GM21423 (cell line): ENCODE data around the gene BMPR1B.
A peak's percentile ranks its signal among the peaks of the same experiment; 100 is the strongest.
"Not testable (repeated sequence)": the region's sequence is repeated elsewhere in the genome, so short reads cannot be mapped to it uniquely, and the experiment has no call there.

Experiments
- ATAC-seq: cut with Tn5 transposase; IDR thresholded peaks from one replicate; pipeline ENCODE4 v1.9.1; 2021; ENCODE audit warnings: mild to moderate bottlenecking, moderate library complexity; ENCODE audit not compliant: unreplicated experiment

The BMPR1B gene

DNA sequence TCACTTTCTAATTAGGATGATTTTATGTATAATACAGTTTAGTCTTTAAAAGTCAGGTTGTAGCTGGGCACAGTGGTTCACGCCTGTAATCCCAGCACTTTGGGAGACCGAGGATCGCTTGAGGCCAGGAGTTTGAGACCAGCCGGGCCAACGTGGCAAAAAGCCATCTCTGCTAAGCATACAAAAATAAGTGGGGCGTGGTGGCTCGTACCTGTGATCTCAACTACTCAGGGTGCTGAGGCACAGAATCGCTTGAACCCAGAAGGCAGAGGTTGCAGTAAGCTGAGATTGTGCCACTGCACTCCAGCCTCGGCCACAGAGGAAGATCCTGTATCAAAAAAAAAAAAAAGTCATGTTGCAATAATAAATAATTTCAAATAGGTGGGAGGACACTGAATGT is 364.2 kb downstream of the BMPR1B start:
- no peak for ATAC-seq

DNA sequence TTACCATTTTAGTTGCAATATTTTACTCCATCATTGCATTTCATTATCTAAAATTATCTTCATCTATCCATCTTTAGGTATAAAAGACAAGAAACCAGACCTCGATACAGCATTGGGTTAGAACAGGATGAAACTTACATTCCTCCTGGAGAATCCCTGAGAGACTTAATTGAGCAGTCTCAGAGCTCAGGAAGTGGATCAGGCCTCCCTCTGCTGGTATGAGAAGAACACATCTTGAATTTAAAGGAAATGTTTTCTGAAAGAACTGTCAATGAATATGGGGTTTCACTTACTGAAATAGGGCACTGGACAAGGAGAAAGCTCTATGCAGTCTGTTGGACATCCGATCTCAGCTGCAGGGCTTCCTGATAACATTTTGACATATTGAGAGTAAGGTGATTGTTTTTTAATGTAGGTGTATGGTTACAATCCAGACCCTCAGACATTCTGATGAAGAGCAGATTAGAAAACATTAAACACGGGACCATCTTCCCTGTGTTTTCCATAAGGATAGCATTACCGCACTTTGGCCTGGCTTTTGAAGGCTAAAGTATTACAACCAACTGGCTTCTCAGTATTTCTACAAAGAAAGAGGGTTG is 367.2 kb downstream of the BMPR1B start:
- no peak for ATAC-seq

DNA sequence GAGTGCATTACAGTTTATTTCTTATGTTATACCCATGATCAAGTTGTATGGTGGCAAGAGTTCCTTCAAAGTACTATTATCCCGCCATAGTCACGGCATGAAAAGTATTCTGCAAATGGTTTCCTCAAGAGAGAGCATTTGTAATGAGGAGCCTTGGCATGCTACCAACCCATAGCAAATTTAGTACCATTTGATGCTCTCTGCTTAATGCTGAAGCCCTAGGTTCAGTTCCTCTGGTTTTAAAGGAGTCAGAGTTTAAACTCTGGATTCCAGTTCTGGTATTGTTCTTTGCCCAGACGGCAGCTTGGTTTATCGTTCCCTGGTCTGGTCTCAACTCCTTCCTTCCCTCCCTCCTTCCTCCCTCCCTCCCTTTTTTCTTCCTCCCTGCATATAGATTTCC is 371.3 kb downstream of the BMPR1B start:
- ATAC-seq = no peak

DNA sequence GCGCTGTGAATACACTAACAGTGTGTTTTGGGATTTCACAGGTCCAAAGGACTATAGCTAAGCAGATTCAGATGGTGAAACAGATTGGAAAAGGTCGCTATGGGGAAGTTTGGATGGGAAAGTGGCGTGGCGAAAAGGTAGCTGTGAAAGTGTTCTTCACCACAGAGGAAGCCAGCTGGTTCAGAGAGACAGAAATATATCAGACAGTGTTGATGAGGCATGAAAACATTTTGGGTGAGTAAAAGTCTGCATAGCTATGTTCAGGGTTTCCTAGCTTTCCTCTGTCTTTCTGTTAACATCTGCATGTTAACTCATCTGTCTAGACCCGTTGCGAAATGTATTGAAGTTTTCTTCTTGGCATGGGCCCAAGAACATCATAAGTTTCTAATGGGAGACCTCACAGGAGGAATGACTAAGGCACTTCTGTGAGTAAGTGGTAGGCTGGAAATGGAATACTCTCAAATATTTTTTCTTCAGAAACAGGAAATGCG is 372.1 kb downstream of the BMPR1B start:
- ATAC-seq = no peak

DNA sequence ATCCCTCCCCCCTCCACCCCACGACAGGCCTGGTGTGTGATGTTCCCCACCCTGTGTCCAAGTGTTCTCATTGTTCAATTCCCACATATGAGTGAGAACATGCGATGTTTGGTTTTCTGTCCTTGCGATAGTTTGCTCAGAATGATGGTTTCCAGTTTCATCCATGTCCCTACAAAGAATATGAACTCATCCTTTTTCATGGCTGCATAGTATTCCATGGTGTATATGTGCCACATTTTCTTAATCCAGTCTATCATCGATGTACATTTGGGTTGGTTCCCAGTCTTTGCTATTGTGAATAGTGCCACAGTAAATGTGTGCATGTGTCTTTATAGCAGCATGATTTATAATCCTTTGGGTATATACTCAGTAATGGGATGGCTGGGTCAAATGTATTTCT is 376.3 kb downstream of the BMPR1B start:
- not testable (repeated sequence) for ATAC-seq

DNA sequence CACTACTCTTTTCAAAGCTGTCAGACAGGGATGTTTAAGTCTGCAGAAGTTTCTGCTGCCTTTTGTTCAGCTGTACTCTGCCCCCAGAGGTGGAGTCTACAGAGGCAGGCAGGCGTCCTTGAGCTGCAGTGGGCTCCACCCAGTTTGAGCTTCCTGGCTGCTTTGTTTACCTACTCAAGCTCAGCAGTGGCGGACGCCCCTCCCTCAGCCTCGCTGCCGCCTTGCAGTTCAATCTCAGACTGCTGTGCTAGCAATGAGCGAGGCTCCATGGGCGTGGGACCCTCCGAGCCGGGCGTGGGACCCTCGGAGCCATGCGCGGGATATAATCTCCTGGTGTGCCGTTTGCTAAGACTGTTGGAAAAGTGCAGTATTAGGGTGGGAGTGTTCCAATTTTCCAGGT is 381.7 kb downstream of the BMPR1B start:
- not testable (repeated sequence) for ATAC-seq

DNA sequence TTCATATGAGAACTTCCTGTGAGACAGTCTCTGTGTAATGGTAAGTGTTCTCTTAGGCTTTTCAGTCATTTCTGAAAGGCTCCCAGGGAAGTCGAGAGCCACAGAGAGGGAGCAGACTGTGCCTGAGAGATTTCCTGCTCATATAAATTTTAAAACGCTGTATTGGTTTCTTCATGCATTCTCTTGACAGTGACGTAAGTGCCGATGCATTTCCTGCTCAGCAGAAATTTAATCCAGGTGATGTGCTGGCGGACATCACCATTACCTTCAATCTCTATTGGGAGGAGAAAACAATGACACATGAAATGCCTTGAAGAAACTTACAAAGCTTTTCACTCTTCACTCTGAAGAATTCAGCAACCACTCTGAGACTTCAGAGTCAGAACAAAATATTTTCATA is 383.6 kb downstream of the BMPR1B start:
- ATAC-seq = no peak

DNA sequence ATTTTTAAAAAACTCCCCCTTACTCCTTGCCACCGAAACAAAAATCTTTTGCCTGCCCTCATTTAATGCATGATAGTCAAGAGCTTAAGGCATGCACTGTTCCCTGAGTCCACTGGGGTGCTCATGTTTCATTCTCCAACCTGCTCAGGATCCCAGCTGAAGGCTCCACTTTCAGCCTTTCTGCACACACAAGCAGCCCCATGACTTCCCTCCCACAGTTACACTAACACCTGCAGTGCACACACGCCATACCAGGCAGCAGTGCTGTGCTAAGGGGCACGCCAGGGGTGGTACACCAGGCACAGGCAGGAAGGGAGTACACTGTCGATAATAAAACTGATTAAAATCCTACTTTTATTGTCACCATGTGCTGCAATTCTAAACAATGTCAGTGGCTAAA is 385.2 kb downstream of the BMPR1B start:
- no peak for ATAC-seq

DNA sequence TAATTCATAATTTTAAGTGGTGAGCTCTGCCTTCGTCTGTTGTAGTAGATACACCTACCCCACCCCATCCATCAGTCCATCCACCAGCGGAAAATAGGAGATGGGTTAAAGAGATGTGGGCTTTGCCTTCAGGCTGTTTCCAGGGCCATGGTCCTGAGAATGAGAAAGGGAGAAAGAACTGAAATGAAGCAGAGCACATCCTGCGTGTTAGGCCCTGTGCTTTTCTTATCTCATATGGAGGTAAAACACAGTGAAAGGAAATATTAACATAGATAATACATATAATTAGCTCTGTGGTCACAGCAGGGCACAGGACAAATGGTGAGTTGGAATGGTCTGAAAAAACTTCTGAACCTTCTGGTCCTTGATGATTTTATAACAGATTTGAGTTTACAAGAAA is 393.5 kb downstream of the BMPR1B start:
- no peak for ATAC-seq

DNA sequence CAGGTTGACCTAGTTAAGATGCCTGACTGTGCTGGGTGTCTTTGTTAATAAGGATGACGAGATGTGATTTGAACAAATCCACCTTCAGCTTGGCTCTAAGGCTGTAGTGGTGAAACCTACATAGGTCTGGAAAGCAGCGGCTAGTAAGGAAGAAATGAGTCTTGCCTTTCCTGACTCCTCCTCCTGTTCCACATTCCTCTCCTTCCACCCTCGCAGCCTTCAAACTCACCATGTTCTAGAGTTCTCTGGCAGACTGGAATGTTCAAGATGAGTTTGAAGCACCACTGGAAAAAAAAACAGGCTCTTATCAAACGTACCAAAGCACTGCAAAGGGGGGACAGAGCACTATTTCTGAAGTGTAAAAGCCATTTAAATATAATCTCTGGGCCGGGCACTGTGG is 395.4 kb downstream of the BMPR1B start:
- no peak for ATAC-seq

DNA sequence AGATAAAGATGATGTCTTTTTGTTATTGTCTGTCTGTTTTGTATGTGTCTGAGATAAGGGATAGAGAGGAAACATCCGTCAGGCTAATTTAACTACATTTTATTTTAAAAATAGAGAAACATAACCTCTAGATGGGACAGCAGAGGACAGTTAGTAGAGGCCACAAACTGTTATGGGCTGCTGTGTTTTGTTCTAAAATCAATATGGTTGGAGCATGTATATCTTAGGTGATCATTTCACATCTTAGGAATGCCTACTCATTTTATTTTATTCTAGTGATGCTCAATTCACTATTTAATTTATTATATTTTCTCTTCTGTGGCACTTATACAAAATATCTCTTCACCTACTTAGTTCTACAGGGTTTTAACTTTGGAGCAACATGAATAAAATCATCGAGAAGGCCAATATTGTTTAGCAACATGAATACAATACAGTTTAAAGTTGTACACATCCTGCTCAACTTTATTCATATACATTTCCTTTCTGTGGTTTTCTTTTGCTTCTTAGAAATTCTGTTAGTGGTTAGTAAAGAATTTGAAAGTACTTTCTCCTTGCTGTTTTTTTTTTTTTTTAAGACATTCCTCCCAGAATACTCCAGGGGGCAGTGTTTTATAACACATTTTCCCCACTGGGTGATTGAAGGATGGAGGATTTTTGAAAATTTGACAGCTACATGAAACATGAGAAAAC is 398.1 kb downstream of the BMPR1B start:
- no peak for ATAC-seq

DNA sequence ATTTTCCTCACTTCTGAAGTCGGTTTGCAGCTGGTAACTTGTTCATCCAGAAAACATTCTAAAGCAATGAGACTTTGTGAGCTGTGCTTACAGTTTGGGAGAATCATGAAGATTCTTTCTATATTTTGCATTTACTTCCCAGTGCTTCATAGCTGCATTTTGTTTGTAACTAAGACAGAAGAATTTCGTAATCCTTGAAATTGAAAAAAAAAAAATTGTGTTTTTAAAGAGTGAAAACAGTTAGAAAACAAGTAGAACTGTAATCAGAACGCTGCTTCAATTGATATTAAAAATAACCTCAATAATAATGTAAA is 398.7 kb downstream of the BMPR1B start:
- no peak for ATAC-seq

DNA sequence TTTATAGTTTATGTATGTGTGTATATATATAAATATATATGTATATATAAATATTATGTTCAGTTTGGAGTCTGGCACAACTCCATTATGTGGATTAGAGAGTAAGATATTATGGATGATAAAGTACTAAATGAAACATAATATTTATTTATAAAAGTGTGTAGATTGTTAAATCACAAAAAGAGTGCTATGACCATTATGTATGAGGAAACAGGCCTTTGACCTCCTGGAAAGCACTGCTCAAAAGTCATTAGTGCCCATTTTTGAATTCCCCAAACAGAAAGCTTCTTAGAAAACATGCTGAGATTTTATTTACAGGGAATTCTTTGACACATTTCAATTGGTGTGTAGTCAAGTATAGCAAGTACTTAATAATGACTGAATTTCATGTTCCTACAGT is 399.8 kb downstream of the BMPR1B start:
- no peak for ATAC-seq

DNA sequence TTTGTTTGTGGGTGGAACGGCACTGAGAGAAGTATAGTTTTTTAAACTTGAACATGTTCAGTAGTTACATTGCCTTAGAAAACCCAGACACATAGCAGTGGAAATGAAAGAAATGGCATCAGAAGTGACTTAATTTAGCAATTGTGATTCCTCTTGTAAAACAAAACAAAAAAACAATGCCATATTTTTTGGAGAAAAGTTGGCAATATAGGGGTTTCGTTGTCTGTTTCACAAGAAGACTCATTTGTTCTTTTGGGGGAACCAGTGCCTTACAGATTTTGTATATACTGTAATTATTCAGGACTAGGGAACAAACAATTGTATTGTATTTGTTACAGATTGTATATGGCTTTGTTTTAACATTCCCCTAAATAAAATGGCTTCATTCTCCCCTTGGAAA is 400.3 kb downstream of the BMPR1B start:
- no peak for ATAC-seq

DNA sequence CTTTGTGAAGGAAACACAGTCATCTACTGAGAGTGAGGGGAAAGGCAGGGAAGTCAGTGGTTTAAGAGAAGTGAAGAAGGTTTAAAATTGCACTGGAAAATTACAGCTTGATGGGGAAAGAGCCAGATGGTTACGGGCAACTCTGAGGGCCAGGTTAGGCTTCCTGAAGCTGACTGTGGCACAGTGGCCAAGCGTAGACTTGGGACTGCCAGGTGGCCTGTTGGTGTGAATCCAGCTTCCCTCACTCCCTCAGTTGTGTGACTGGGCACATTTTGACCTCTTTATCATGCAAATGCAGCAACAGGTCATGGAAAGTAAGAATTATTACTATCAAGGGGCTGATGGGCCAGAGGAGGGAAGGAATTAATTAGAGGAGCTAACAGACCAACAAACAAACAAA is 400.9 kb downstream of the BMPR1B start:
- no peak for ATAC-seq

DNA sequence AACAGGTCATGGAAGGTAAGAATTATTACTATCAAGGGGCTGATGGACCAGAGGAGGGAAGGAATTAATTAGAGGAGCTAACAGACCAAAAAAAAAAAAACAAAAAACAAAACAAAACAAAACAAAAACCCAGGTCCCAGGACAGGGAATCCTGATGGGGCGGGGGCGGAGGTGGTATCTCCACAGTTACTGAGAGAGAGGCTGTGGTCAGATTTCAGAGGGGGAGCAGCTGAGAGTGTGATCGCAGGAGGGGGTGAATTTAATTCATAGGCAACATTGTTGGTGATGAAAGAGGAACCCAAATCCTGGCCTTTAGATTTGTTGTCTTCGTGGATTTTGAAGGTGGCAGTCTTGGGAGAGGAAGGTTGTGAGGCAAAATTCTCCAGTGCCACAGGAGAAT is 401.6 kb downstream of the BMPR1B start:
- ATAC-seq = no peak

DNA sequence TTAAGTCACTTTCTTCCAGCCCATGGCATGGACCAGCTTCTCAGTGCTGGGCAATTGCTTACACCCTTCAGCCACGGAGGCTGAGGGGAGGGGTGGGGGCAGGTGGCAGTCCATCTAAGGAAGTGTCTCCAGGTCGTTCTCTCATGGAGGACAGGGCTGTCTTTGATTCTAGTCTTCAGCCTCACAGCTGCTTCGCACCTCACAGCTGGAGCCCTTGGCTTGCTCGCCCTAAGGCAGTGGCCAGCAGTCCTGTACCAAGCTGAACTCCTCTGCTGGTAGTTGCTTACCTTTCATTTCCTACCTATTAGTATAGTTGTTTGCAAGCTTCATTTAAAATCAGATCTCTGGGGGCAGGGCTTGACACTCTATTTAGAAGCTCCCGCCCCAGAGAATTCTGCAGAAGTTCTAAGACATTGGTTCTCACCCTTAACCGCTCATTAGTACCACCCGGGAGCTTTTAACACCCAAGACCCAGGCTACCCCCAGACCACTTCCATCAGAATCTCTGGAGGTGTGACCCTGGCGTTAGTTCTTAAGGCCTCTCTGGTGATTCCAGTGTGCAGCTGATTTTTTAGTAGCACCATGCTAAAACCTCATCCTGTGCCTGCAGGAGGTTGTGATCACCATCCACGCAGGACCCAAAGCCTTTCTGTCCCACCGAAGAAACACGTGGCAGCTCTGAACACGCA is 404.2 kb downstream of the BMPR1B start:
- ATAC-seq = no peak

DNA sequence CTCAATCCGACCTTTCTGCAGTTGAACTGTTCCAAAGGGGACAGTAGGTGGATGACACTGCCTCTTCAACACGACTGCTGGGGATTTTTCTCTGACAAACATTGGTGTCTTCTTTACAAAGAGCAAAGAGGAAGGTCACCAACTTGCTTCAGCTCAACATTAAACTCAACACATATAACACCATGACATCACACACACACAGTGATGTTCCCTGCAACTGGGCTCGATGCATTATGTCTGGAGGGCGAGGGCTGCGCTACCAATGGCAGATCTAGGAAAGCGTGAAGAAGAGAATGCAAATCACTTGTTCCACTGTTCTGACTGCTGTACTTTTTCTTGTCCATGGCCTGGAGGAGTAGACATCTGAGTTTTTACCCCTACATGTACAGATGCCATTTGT is 405.1 kb downstream of the BMPR1B start:
- no peak for ATAC-seq

DNA sequence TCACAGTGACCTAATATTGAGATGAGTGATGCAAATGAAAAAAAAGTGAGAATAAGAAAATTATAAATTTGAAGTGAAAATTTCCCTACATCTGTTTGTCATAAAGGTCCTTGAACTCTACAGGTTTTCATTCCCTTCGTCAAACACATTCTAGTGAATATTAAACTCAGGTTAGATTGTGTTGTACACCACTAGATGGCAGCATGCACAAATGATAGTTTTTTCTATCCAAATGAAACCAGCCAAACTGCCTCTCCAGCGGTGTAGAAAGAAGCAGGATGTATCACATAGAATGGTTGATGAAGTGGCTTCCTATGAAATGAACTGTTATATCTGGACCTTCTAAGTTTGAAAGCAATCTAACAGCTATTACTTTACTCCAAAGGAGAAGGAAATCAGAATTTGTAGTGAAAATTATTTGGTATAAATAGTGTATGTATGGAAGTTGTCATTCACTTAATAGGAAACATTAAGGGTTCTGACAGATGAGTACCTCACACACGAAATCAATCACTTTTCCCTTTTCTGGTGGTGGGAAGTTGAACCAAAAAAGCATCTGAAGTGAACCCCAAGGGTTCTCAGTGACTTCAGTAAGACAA is 408.3 kb downstream of the BMPR1B start:
- ATAC-seq = peak; percentile 77

DNA sequence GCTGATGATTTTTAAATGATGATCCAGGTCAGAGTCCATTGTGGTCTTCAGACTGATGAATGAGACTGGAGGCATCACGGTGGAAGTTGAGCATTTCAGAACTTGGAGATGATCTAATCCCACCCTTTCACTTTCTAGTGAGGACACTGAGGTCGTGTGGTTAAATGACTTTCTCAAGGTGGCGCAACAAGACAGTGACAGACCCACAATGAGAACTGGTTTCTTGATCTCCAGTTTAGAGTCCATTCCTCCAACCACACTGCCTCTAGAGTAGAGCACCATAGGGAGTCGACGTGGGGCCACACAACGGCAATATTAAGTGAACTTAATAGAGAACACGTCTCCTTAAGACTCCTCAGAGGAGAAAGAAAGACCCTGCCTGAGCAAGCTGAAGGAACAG is 410.1 kb downstream of the BMPR1B start:
- ATAC-seq = no peak

DNA sequence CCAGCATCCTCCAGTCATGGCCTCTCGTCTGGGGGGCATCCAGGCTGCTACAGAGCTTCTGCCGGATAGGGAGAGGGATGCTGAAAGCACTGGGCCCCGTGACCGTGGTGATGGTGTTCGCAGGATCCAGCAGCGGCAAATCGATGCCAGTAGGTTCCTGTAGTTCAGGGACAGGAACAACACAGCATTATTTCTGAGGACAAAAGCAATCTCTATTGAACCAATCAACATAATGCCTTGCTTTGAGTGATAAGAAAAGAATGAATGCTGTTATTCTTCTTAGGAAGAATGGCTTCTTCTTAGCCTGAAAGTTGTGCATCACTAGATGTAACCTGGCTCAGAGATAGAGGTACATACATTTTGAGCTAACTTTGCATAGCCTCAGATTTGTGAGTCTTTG is 412.4 kb downstream of the BMPR1B start:
- no peak for ATAC-seq

DNA sequence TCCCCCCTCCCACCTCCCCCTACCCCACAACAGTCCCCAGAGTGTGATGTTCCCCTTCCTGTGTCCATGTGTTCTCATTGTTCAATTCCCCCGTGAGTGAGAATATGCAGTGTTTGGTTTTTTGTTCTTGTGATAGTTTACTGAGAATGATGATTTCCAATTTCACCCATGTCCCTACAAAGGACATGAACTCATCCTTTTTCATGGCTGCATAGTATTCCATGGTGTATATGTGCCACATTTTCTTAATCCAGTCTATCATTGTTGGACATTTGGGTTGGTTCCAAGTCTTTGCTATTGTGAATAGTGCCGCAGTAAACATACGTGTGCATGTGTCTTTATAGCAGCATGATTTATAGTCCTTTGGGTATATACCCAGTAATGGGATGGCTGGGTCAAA is 413.6 kb downstream of the BMPR1B start:
- not testable (repeated sequence) for ATAC-seq
